GM23338 (cell line): ENCODE measurements around the gene ZBTB40. TPM values are rescaled to one million over a fixed set of nuclear protein-coding genes. Genes with fewer than 3 reads are reported as not detected.

Experiments
- ATAC-seq: fragments of 200-7000 bp; cut with Tn5 transposase; 3 replicates; pipeline ENCODE4 v1.9.1; 2020
- DNase-seq: peaks from one replicate; pipeline ENCODE4 v3.0.0-alpha.2; 2015; ENCODE audit warnings: low spot score
- H2AFZ ChIP-seq: fragments of 200-600 bp; sonication (generic); 2 replicates; pipeline ENCODE4 v1.8.0; 2016; ENCODE audit warnings: antibody characterized with exemption, mild to moderate bottlenecking, moderate library complexity
- H3F3A ChIP-seq: fragments of 200-600 bp; sonication (generic); replicated peaks from 2 replicates; pipeline ENCODE4 v1.8.0; 2017; ENCODE audit warnings: antibody characterized with exemption, mixed run types, low read depth
- H3K27ac ChIP-seq: fragments of 200-600 bp; sonication (generic); 2 replicates; pipeline ENCODE4 v1.6.1; 2016; ENCODE audit warnings: low read depth
- H3K27me3 ChIP-seq: fragments of 200-600 bp; sonication (generic); 2 replicates; pipeline ENCODE4 v1.8.0; 2016; ENCODE audit warnings: mild to moderate bottlenecking, mixed run types, moderate library complexity; ENCODE audit not compliant: insufficient read depth
- H3K36me3 ChIP-seq: fragments of 200-600 bp; sonication (generic); 2 replicates; pipeline ENCODE4 v1.8.0; 2016; ENCODE audit warnings: mild to moderate bottlenecking; ENCODE audit not compliant: insufficient read depth
- H3K4me1 ChIP-seq: fragments of 200-600 bp; sonication (generic); 2 replicates; pipeline ENCODE4 v1.8.0; 2016; ENCODE audit warnings: mild to moderate bottlenecking, moderate library complexity; ENCODE audit not compliant: insufficient read depth
- H3K4me2 ChIP-seq: fragments of 200-600 bp; sonication (generic); 2 replicates; pipeline ENCODE4 v1.7.1; 2017; ENCODE audit warnings: mixed run types
- H3K4me3 ChIP-seq: fragments of 200-600 bp; sonication (generic); 2 replicates; pipeline ENCODE4 v1.6.1; 2016; ENCODE audit warnings: mixed run types
- H3K79me2 ChIP-seq: fragments of 200-600 bp; sonication (generic); replicated peaks from 2 replicates; pipeline ENCODE4 v1.8.0; 2017; ENCODE audit warnings: mild to moderate bottlenecking; ENCODE audit not compliant: insufficient read depth
- H3K9me2 ChIP-seq: fragments of 200-600 bp; sonication (generic); 2 replicates; pipeline ENCODE4 v1.8.0; 2017; ENCODE audit not compliant: insufficient read depth
- H4K20me1 ChIP-seq: fragments of 200-600 bp; sonication (generic); replicated peaks from 2 replicates; pipeline ENCODE4 v1.8.0; 2017; ENCODE audit warnings: mild to moderate bottlenecking; ENCODE audit not compliant: insufficient read depth
- H3K27ac Mint-ChIP-seq: 2 replicates; pipeline ENCODE4 v1.8.0; 2020; ENCODE audit warnings: inconsistent platforms, mild to moderate bottlenecking, moderate library complexity, mixed read lengths
- H3K27me3 Mint-ChIP-seq: 3 replicates; pipeline ENCODE4 v1.8.0; 2022; ENCODE audit warnings: low read depth, mild to moderate bottlenecking, moderate library complexity, mixed read lengths, inconsistent platforms; ENCODE audit not compliant: insufficient read depth, poor library complexity
- H3K36me3 Mint-ChIP-seq: 3 replicates; pipeline ENCODE4 v1.8.0; 2021; ENCODE audit warnings: low read depth, mild to moderate bottlenecking, inconsistent platforms, moderate library complexity, mixed read lengths
- H3K4me1 Mint-ChIP-seq: 3 replicates; pipeline ENCODE4 v1.8.0; 2020; ENCODE audit warnings: mild to moderate bottlenecking, inconsistent platforms, mixed read lengths
- H3K4me3 Mint-ChIP-seq: 3 replicates; pipeline ENCODE4 v1.8.0; 2021; ENCODE audit warnings: moderate library complexity, mild to moderate bottlenecking, inconsistent platforms, mixed read lengths
- H3K9me3 Mint-ChIP-seq: 3 replicates; pipeline ENCODE4 v1.8.0; 2020; ENCODE audit warnings: moderate library complexity, mild to moderate bottlenecking, inconsistent platforms, mixed read lengths
- CREB1 ChIP-seq: fragments of 250-450 bp; sonication (Bioruptor Pico); IDR thresholded peaks from 2 replicates; pipeline ENCODE4 v1.5.0; 2020; ENCODE audit warnings: low read depth, mild to moderate bottlenecking, moderate library complexity
- EZH2 ChIP-seq: fragments of 200-600 bp; sonication (generic); IDR thresholded peaks from one replicate; pipeline ENCODE4 v1.8.0; 2017; ENCODE audit warnings: antibody characterized with exemption, mild to moderate bottlenecking, low read depth; ENCODE audit not compliant: unreplicated experiment
- EZH2phosphoT487 ChIP-seq: fragments of 200-600 bp; sonication (generic); IDR thresholded peaks from one replicate; pipeline ENCODE4 v1.8.1; 2018; ENCODE audit warnings: antibody characterized with exemption; ENCODE audit not compliant: unreplicated experiment
- JUNB ChIP-seq: IDR thresholded peaks from one replicate; pipeline ENCODE4 v1.6.1; 2016; ENCODE audit warnings: antibody characterized with exemption; ENCODE audit not compliant: unreplicated experiment
- NANOG ChIP-seq: IDR thresholded peaks from 2 replicates; pipeline ENCODE4 v1.6.1; 2016; ENCODE audit warnings: antibody characterized with exemption, borderline replicate concordance
- POLR2AphosphoS5 ChIP-seq: IDR thresholded peaks from 2 replicates; pipeline ENCODE4 v1.6.1; 2016; ENCODE audit warnings: antibody characterized with exemption, low read depth
- STAT1 ChIP-seq: IDR thresholded peaks from one replicate; pipeline ENCODE4 v1.6.1; 2016; ENCODE audit warnings: antibody characterized with exemption; ENCODE audit not compliant: unreplicated experiment
- ZNF114 ChIP-seq: fragments of 250-450 bp; sonication (Bioruptor Pico); IDR thresholded peaks from 2 replicates; pipeline ENCODE4 v1.5.0; 2020; ENCODE audit warnings: mild to moderate bottlenecking, moderate library complexity
- ZNF331 ChIP-seq: fragments of 250-450 bp; sonication (Bioruptor Pico); IDR thresholded peaks from 2 replicates; pipeline ENCODE4 v1.5.0; 2020; ENCODE audit warnings: low read depth, mild to moderate bottlenecking, moderate library complexity
- polyA plus RNA-seq: library from polyadenylated mRNA; unstranded; fragments of >200 nt; fragmentation: Nextera tagmentation; extraction: Ambion mirVana; gene quantifications from 2 replicates; pipeline ENCODE4 v1.2.1, GENCODE V29; 2016
- total RNA-seq: library from RNA; depleted of rRNA; stranded (reverse); fragments of >200 nt; shearing (Covaris generic); gene quantifications from 2 replicates; pipeline ENCODE4 v1.2.3, GENCODE V29; 2014
- TF ChIP-seq, protein P1 (sequence below): fragments of 250-450 bp; sonication (Bioruptor Pico); IDR thresholded peaks from 2 replicates; pipeline ENCODE4 v1.5.0; 2020; ENCODE audit warnings: mild to moderate bottlenecking, moderate library complexity
- TF ChIP-seq, protein P2 (sequence below): IDR thresholded peaks from 2 replicates; pipeline ENCODE4 v1.6.1; 2016; ENCODE audit warnings: antibody characterized with exemption
- TF ChIP-seq, protein P3 (sequence below): IDR thresholded peaks from one replicate; pipeline ENCODE4 v1.6.1; 2018; ENCODE audit warnings: antibody characterized with exemption; ENCODE audit not compliant: unreplicated experiment
- TF ChIP-seq, protein P4 (sequence below), 2 experiments: fragments of 200-600 bp in 1 of 2; sonication (generic) in 1 of 2; conservative IDR thresholded peaks; 2 replicates each; pipeline versions ENCODE4 v1.5.1 to v1.6.1; 2016 to 2017; ENCODE audit warnings: antibody characterized with exemption in 2 of 2, low read depth in 2 of 2, mild to moderate bottlenecking in 2 of 2, moderate library complexity in 1 of 2

The ZBTB40 gene
- total and polyA plus RNA-seq, 2 experiments from 2014 or later = 3.1 to 22.7 TPM

DNA sequence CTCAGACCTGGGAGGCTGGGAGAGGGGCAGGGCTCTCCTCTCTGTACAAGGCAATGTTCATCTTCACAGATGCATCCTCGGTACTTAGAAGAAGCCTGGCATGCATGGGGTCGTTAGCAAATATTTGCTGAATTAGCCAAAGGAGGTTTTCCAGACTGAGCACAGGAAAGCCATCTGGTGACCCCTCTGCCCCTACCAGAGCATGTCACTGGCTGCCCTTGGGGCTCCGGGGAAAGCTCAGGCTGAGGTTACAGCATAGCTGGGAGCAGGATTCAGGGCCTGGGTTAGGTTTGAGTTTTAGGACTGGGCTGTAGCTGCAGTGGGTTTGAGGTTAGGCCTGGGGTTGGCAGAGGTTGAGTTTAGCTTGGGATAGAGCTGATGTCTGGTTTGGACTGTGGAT lies 43.4 kb upstream of the ZBTB40 start:
- no peaks in the 10 kb centered on the region for H3K79me2 ChIP-seq
- Mint-ChIP-seq H3K27ac (no peak overlapping the region), H3K9me3 (peaks cover 6% of the 10 kb centered on the region; the same call in 1 of the 3 replicates), H3K4me3 (no peak overlapping the region), H3K36me3 (no peaks in the 10 kb centered on the region), H3K27me3 (peaks cover 13% of the 10 kb centered on the region), H3K4me1 (peaks cover 19% of the 10 kb centered on the region)
- no peak for ATAC-seq
- H3K36me3 ChIP-seq = no peaks in the 10 kb centered on the region
- TF ChIP-seq POLR2AphosphoS5 (no peak), ZNF114 (CRISPR knock-in tag) (no peak), NANOG (no peak), EZH2phosphoT487 (no peak), ZNF331 (CRISPR knock-in tag) (no peak), STAT1 (no peak), CREB1 (CRISPR knock-in tag) (no peak), EZH2 (no peak), JUNB (no peak)
- TF ChIP-seq, protein P1, sequence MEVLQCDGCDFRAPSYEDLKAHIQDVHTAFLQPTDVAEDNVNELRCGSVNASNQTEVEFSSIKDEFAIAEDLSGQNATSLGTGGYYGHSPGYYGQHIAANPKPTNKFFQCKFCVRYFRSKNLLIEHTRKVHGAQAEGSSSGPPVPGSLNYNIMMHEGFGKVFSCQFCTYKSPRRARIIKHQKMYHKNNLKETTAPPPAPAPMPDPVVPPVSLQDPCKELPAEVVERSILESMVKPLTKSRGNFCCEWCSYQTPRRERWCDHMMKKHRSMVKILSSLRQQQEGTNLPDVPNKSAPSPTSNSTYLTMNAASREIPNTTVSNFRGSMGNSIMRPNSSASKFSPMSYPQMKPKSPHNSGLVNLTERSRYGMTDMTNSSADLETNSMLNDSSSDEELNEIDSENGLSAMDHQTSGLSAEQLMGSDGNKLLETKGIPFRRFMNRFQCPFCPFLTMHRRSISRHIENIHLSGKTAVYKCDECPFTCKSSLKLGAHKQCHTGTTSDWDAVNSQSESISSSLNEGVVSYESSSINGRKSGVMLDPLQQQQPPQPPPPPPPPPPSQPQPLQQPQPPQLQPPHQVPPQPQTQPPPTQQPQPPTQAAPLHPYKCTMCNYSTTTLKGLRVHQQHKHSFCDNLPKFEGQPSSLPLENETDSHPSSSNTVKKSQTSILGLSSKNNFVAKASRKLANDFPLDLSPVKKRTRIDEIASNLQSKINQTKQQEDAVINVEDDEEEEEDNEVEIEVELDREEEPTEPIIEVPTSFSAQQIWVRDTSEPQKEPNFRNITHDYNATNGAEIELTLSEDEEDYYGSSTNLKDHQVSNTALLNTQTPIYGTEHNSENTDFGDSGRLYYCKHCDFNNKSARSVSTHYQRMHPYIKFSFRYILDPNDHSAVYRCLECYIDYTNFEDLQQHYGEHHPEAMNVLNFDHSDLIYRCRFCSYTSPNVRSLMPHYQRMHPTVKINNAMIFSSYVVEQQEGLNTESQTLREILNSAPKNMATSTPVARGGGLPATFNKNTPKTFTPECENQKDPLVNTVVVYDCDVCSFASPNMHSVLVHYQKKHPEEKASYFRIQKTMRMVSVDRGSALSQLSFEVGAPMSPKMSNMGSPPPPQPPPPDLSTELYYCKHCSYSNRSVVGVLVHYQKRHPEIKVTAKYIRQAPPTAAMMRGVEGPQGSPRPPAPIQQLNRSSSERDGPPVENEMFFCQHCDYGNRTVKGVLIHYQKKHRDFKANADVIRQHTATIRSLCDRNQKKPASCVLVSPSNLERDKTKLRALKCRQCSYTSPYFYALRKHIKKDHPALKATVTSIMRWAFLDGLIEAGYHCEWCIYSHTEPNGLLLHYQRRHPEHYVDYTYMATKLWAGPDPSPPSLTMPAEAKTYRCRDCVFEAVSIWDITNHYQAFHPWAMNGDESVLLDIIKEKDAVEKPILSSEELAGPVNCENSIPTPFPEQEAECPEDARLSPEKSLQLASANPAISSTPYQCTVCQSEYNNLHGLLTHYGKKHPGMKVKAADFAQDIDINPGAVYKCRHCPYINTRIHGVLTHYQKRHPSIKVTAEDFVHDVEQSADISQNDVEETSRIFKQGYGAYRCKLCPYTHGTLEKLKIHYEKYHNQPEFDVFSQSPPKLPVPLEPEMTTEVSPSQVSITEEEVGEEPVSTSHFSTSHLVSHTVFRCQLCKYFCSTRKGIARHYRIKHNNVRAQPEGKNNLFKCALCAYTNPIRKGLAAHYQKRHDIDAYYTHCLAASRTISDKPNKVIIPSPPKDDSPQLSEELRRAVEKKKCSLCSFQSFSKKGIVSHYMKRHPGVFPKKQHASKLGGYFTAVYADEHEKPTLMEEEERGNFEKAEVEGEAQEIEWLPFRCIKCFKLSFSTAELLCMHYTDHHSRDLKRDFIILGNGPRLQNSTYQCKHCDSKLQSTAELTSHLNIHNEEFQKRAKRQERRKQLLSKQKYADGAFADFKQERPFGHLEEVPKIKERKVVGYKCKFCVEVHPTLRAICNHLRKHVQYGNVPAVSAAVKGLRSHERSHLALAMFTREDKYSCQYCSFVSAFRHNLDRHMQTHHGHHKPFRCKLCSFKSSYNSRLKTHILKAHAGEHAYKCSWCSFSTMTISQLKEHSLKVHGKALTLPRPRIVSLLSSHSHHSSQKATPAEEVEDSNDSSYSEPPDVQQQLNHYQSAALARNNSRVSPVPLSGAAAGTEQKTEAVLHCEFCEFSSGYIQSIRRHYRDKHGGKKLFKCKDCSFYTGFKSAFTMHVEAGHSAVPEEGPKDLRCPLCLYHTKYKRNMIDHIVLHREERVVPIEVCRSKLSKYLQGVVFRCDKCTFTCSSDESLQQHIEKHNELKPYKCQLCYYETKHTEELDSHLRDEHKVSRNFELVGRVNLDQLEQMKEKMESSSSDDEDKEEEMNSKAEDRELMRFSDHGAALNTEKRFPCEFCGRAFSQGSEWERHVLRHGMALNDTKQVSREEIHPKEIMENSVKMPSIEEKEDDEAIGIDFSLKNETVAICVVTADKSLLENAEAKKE (CRISPR knock-in tag) = no peak
- TF ChIP-seq, protein P2, sequence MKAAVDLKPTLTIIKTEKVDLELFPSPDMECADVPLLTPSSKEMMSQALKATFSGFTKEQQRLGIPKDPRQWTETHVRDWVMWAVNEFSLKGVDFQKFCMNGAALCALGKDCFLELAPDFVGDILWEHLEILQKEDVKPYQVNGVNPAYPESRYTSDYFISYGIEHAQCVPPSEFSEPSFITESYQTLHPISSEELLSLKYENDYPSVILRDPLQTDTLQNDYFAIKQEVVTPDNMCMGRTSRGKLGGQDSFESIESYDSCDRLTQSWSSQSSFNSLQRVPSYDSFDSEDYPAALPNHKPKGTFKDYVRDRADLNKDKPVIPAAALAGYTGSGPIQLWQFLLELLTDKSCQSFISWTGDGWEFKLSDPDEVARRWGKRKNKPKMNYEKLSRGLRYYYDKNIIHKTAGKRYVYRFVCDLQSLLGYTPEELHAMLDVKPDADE = no peak
- TF ChIP-seq, protein P3, sequence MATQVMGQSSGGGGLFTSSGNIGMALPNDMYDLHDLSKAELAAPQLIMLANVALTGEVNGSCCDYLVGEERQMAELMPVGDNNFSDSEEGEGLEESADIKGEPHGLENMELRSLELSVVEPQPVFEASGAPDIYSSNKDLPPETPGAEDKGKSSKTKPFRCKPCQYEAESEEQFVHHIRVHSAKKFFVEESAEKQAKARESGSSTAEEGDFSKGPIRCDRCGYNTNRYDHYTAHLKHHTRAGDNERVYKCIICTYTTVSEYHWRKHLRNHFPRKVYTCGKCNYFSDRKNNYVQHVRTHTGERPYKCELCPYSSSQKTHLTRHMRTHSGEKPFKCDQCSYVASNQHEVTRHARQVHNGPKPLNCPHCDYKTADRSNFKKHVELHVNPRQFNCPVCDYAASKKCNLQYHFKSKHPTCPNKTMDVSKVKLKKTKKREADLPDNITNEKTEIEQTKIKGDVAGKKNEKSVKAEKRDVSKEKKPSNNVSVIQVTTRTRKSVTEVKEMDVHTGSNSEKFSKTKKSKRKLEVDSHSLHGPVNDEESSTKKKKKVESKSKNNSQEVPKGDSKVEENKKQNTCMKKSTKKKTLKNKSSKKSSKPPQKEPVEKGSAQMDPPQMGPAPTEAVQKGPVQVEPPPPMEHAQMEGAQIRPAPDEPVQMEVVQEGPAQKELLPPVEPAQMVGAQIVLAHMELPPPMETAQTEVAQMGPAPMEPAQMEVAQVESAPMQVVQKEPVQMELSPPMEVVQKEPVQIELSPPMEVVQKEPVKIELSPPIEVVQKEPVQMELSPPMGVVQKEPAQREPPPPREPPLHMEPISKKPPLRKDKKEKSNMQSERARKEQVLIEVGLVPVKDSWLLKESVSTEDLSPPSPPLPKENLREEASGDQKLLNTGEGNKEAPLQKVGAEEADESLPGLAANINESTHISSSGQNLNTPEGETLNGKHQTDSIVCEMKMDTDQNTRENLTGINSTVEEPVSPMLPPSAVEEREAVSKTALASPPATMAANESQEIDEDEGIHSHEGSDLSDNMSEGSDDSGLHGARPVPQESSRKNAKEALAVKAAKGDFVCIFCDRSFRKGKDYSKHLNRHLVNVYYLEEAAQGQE = no peak
- TF ChIP-seq, protein P4, sequence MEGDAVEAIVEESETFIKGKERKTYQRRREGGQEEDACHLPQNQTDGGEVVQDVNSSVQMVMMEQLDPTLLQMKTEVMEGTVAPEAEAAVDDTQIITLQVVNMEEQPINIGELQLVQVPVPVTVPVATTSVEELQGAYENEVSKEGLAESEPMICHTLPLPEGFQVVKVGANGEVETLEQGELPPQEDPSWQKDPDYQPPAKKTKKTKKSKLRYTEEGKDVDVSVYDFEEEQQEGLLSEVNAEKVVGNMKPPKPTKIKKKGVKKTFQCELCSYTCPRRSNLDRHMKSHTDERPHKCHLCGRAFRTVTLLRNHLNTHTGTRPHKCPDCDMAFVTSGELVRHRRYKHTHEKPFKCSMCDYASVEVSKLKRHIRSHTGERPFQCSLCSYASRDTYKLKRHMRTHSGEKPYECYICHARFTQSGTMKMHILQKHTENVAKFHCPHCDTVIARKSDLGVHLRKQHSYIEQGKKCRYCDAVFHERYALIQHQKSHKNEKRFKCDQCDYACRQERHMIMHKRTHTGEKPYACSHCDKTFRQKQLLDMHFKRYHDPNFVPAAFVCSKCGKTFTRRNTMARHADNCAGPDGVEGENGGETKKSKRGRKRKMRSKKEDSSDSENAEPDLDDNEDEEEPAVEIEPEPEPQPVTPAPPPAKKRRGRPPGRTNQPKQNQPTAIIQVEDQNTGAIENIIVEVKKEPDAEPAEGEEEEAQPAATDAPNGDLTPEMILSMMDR (conservative IDR thresholded peaks at IDR 0.05; ENCODE audit: low read depth in 2 of 2) = no peak
- H3K4me3 ChIP-seq = no peak overlapping the region
- H3K4me1 ChIP-seq = 0 out of 2 replicates have a peak, but pooled peaks cover 3% of the 10 kb centered on the region
- H3K4me2 ChIP-seq = no peak overlapping the region
- no peak overlapping the region for H3K27ac ChIP-seq
- H3K9me2 ChIP-seq = no peaks in the 10 kb centered on the region
- H3K27me3 ChIP-seq = no peaks in the 10 kb centered on the region
- DNase-seq = no peak
- no peak overlapping the region for H2AFZ ChIP-seq
- no peaks in the 10 kb centered on the region for H3F3A ChIP-seq
- no peaks in the 10 kb centered on the region for H4K20me1 ChIP-seq
